Dendritic cell treated with granulocyte-macrophage colony-stimulating factor and Interleukin-4, amounts not matched to agents 40 ng/mL and 50 ng/mL, for 4 days (primary cell): ENCODE measurements around the gene CYTH2.
"Not testable (repeated sequence)": the region's sequence is repeated elsewhere in the genome, so short reads cannot be mapped to it uniquely, and the experiment has no call there.

Experiments used
- H3K27ac Mint-ChIP-seq: one replicate; pipeline ENCODE4 v1.8.0; 2022; ENCODE audit warnings: mild to moderate bottlenecking, mixed read lengths
- H3K27me3 Mint-ChIP-seq: one replicate; pipeline ENCODE4 v1.8.0; 2022; ENCODE audit warnings: mild to moderate bottlenecking, mixed read lengths
- H3K36me3 Mint-ChIP-seq: one replicate; pipeline ENCODE4 v1.8.0; 2022; ENCODE audit warnings: low read depth, mixed read lengths
- H3K4me1 Mint-ChIP-seq: one replicate; pipeline ENCODE4 v1.8.0; 2022; ENCODE audit warnings: low read depth, mixed read lengths
- H3K4me3 Mint-ChIP-seq: one replicate; pipeline ENCODE4 v1.8.0; 2022; ENCODE audit warnings: mild to moderate bottlenecking, moderate library complexity, mixed read lengths
- H3K9me3 Mint-ChIP-seq: one replicate; pipeline ENCODE4 v1.8.0; 2022; ENCODE audit warnings: mixed read lengths
- intact Hi-C: fragments of 100-400 bp; cut with micrococcal nuclease; formaldehyde crosslinking; loops from one replicate; pipeline ENCODE4 v1.15.0; 2022

CYTH2 gene

DNA sequence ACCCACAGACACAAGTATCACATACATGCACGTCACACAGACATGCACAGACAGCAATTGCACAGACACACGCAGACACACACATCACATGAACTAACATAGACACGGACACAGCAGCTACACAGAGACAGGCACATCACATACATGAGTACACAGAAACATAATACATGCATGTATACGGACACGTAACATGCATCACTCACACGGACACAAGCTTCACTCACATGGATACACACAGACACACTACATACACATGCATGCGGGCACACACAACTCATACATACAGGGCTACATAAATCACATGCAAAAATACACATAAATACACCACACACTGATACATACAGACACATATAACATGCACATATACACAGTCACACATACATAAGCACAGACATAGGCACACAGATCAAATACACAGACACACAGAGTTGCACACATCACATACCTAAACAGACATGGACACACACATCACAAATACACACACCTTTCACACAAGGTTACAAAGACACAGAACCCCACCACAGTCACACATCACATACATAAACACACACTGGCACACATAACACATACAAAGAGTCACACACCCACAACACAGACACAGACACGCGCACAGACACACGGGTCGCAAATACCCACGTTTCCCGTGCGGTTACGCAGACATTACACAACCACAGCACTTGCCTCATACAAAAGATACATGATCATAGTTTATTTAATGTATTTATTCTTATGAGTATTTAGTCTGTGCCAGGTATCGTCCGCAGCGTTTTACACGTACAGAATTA, 43.5 kb downstream of the CYTH2 start:
- H3K9me3 Mint-ChIP-seq: no peaks in the 10 kb centered on the region
- intact Hi-C loops: no loop called here
- peaks cover 15% of the 10 kb centered on the region for H3K4me1 Mint-ChIP-seq

DNA sequence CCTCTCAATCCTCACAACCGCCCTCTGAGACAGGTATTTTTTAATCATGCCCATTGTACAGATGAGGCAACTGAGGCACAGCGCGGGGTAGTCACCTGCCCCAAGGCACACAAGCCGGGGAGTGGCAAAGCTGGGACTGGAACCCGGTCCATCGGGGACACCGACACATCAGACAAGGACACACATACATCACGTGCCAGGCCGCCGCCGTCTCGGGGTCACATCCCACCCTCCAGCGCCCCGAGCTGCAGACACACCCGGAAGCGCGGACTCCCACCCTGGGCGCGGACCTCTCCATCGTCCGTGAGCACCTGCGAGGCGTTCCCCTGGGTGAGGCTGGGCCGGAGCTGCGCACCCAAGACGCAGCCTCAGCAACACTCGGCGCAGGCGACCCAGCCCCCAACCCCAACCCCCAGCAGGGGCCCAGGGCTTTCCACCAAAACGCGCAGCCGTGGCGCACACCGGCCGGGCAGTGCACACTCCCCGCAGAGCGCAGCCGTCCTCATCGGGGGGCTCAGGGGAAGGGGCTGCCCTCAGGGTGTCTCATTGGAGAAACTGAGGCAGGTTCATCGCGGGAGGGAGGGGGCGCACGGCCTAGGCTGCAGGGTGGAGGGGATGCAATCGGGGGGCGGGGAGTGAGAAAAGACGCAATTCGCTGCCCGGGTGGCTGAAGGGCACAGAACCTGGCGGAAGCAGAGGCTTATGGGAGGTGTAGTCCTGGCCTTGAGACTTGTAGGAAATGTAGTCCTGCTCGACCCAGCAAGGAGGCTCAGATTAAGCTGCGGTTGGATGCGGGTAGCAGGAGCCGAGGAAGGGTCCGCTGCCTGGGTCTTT, 44.3 kb downstream of the CYTH2 start:
- H3K9me3 Mint-ChIP-seq: no peaks in the 10 kb centered on the region
- no peak overlapping the region for H3K27ac Mint-ChIP-seq
- no peaks in the 10 kb centered on the region for H3K36me3 Mint-ChIP-seq
- no peak overlapping the region for H3K4me3 Mint-ChIP-seq
- intact Hi-C loops: no loop called here
- H3K4me1 Mint-ChIP-seq: peaks cover 15% of the 10 kb centered on the region
- peaks cover 34% of the 10 kb centered on the region for H3K27me3 Mint-ChIP-seq

More for the DNA sequence above, 43.5 kb downstream of the CYTH2 start:
- peaks cover 37% of the 10 kb centered on the region for H3K27me3 Mint-ChIP-seq
- H3K4me3 Mint-ChIP-seq: no peak overlapping the region
- no peaks in the 10 kb centered on the region for H3K36me3 Mint-ChIP-seq
- no peak overlapping the region for H3K27ac Mint-ChIP-seq

DNA sequence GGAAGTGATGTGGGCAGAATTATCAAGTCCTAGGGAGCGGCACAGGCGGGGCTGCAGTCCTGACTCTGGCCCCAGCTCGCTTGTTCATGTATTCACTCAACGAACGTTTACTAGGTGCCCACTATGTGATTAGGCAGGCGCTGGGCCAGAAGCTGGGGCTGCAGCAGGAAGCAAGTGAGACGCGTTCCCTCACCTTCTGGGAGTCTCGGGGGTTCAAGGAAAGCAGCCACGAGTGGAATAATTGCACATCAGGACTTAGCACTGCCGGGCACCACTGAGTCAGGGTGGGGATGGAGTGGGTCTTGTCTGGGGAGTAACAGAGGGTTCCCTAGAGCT, 44.9 kb downstream of the CYTH2 start:
- no peak overlapping the region for H3K4me3 Mint-ChIP-seq
- intact Hi-C loops: no loop called here

DNA sequence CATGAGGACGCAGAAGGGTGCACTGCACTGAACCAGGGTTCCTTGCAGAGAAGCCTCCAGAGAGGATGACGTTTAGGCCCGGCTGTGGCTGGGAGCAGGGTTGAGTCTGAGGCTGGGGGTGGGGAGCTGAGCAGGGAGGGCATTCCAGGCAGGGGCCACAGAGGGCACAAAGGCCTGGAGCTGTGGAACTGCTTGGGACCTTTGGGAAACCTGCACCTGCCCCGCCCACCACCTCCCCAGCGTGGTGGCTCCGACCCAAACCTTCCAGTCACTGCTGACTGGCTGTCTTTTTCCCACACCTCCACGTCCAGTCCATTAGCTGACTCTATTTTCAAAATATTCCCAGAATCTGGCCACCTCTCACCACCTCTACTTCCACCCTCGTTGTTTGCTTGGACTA, 47.4 kb downstream of the CYTH2 start:
- no peaks in the 10 kb centered on the region for H3K9me3 Mint-ChIP-seq
- H3K36me3 Mint-ChIP-seq: no peaks in the 10 kb centered on the region
- H3K4me1 Mint-ChIP-seq: peaks cover 6% of the 10 kb centered on the region
- no peak overlapping the region for H3K27ac Mint-ChIP-seq
- intact Hi-C loops: no loop called here
- H3K4me3 Mint-ChIP-seq: no peak overlapping the region
- H3K27me3 Mint-ChIP-seq: peaks cover 11% of the 10 kb centered on the region

More for the DNA sequence above, 44.9 kb downstream of the CYTH2 start:
- Mint-ChIP-seq H3K9me3 (no peaks in the 10 kb centered on the region), H3K4me1 (peaks cover 15% of the 10 kb centered on the region), H3K27ac (no peak overlapping the region), H3K36me3 (no peaks in the 10 kb centered on the region), H3K27me3 (peaks cover 29% of the 10 kb centered on the region)

DNA sequence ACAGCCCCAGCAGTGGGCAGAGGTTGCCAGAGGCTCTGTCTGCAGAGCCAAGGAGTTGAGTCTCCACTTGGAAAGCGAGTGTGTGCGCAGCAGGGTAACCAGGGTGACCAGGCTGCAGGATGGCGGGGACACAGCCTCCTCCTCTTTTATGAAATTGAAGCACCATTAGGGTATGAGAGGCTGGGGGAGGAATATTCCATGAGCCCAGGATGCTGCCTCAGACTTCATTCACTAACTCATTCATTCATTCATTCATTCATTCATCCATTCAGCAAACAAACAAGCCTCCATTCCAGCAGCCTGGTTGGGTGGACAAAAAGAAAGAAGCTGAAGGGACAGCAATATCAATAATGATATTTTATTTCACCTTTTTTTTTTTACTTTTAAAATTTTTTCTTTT, 49.0 kb downstream of the CYTH2 start:
- peaks cover 6% of the 10 kb centered on the region for H3K4me1 Mint-ChIP-seq
- H3K4me3 Mint-ChIP-seq: no peak overlapping the region
- no peak overlapping the region for H3K27ac Mint-ChIP-seq
- no peaks in the 10 kb centered on the region for H3K36me3 Mint-ChIP-seq
- intact Hi-C loops: no loop called here
- no peaks in the 10 kb centered on the region for H3K9me3 Mint-ChIP-seq
- peaks cover 13% of the 10 kb centered on the region for H3K27me3 Mint-ChIP-seq

DNA sequence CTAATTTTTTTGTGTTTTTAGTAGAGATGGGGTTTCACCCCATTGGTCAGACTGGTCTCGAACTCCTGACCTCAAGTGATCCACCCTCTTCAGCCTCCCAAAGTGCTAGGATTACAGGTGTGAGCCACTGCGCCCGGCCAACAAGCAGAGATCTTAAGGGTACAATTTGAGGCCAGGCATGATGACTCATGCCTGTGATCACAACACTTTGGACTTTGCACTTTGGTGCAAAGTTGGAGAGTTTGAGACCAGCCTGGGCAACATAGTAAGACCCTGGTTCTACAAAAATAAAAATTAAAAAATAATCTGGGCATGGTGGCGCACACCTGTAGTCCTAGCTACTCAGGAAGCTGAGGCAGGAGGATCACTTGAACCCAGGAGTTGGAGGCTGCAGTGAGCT, 50.3 kb downstream of the CYTH2 start:
- H3K9me3 Mint-ChIP-seq, H3K27ac Mint-ChIP-seq, H3K4me3 Mint-ChIP-seq, intact Hi-C loops, H3K4me1 Mint-ChIP-seq, H3K36me3 Mint-ChIP-seq: not testable (repeated sequence)
- peaks cover 16% of the 10 kb centered on the region for H3K27me3 Mint-ChIP-seq

DNA sequence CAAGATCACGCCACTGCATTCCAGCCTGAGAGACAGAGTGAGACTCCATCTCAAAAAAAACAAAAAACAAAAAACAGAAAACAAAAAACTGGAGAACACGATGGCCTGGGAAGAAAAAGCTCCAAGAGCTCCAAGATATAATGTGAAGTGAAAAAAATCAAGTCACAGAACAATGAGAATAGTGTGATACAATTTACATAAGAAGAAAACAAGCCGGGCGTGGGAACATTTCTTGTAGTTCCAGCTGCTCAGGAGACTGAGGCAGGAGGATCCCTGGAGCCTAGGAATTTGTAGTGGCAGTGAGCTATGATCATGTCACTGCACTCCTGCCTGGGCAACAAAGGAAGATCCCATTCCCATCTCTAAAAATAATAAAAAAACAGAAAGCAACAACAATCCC, 51.0 kb downstream of the CYTH2 start:
- Mint-ChIP-seq H3K4me1 (no peaks in the 10 kb centered on the region), H3K36me3 (no peaks in the 10 kb centered on the region), H3K9me3 (peaks cover 15% of the 10 kb centered on the region), H3K27ac (no peak overlapping the region), H3K4me3 (no peak overlapping the region), H3K27me3 (peaks cover 16% of the 10 kb centered on the region)
- intact Hi-C loops: no loop called here

DNA sequence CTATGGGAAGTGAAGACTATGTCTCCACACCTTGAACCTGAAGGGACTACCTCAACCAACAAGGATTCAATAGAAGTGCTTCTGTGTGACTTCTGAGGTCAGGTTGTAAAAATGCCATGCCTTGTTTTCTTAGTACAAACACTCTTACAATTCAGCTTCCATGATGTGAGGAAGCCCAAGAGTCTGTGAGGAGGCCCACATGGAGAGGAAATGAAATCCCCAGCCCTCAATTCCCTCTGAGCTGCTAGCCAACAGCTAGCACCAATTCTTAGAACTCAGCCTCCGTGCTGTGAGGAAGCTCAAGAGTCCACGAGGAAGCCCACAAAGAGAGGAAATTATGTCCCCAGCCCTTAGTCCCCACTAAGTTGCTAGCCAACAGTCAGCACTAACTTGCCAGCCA, 55.1 kb downstream of the CYTH2 start:
- H3K4me3 Mint-ChIP-seq: no peak overlapping the region
- intact Hi-C loops: no loop called here
- no peaks in the 10 kb centered on the region for H3K4me1 Mint-ChIP-seq
- no peaks in the 10 kb centered on the region for H3K36me3 Mint-ChIP-seq
- peaks cover 49% of the 10 kb centered on the region for H3K9me3 Mint-ChIP-seq
- no peak overlapping the region for H3K27ac Mint-ChIP-seq
- H3K27me3 Mint-ChIP-seq: peaks cover 12% of the 10 kb centered on the region

DNA sequence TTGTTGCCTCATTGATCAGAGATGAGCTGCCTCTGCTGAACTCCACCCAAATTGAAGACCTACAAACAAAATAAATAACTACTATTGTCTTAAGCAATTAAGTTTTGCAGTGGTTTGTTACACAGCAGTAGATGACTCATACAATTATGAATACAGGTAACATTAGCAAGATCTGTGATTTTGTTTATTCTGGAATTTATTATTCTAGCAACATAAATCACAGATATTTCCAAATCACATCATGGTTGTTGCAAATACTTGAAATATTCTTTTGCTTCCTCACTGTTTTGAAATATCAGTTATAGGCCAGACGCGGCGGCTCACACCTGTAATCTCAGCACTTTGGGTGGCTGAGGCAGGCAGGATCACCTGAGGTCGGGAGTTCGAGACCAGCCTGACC, 55.6 kb downstream of the CYTH2 start:
- intact Hi-C loops: no loop called here
- H3K4me3 Mint-ChIP-seq: no peak overlapping the region
- H3K36me3 Mint-ChIP-seq: no peaks in the 10 kb centered on the region
- H3K27ac Mint-ChIP-seq: no peak overlapping the region
- peaks cover 52% of the 10 kb centered on the region for H3K9me3 Mint-ChIP-seq
- H3K4me1 Mint-ChIP-seq: no peaks in the 10 kb centered on the region
- peaks cover 12% of the 10 kb centered on the region for H3K27me3 Mint-ChIP-seq

DNA sequence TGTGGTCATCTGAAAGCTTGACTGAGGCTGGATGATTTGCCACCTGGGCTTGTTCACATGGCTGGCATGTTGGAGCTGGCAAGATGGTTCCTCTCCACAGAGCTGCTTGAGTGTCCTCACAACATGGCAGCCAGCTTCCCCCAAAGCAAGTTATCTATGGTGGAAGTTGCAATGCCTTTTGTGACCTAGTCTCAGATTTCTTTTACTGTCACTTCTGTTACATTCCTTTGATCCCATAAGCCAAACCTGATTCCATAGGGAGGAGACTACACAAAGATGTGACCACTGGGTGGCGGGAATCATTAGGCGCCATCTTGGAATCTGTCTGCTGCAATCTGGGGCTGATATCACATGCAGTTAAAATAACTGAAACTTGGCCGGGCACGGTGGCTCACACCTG, 60.0 kb downstream of the CYTH2 start:
- Mint-ChIP-seq H3K4me3 (no peak overlapping the region), H3K27ac (no peak overlapping the region), H3K36me3 (no peaks in the 10 kb centered on the region), H3K9me3 (peaks cover 46% of the 10 kb centered on the region), H3K4me1 (no peaks in the 10 kb centered on the region), H3K27me3 (peaks cover 21% of the 10 kb centered on the region)
- intact Hi-C loops: no loop called here

DNA sequence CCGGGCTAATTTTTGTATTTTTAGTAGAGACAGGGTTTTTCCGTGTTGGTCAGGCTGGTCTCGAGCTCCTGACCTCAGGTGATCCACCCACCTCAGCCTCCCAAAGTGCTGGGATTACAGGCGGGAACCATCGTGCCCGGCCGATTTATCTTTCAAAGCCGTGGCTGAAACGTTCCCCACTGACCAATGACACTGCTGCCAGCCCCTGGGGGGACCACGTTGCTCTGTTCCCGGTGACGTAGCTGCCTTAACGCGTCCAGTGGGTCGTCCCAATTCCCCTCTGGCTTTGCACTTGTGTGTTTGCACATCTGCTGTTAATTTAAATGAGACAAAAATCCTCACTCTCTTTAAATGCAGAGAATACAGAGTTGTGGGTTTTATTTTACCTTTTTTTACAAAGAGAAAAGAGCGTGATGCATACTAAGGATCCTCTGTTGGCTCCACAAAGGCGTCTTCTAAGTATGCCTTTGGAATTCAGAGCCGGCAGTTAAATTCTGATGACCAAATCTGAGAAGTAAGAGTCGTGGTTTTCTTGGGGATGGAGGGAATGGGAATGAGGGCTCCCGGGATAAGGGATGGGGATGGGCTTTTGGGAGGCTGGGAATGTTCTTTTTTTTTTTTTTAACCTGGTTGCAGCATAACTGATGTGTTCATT, 61.0 kb downstream of the CYTH2 start:
- H3K4me3 Mint-ChIP-seq: no peak overlapping the region
- no peak overlapping the region for H3K27ac Mint-ChIP-seq
- intact Hi-C loops: no loop called here
- peaks cover 21% of the 10 kb centered on the region for H3K27me3 Mint-ChIP-seq
- no peaks in the 10 kb centered on the region for H3K36me3 Mint-ChIP-seq
- H3K4me1 Mint-ChIP-seq: no peaks in the 10 kb centered on the region
- peaks cover 37% of the 10 kb centered on the region for H3K9me3 Mint-ChIP-seq

DNA sequence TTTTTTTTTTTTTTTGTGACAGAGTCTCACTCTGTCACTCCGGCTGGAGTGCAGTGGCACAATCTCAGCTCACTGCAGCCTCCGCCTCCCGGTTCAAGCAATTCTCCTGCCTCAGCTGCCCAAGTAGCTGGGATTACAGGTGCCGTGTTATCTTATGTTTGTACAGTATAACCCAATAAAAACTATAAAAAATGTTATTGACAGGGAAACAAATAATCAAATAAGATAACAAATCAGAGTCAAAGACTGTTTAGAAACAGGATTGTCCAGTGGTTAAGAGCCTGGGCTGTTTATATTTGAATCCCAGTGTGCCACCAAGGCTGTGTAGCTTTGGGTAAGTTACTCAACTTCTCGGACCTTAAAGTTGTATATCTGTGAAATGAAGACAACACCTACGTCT, 61.6 kb downstream of the CYTH2 start:
- H3K27ac Mint-ChIP-seq: no peak overlapping the region
- no peak overlapping the region for H3K4me3 Mint-ChIP-seq
- intact Hi-C loops: no loop called here
- no peaks in the 10 kb centered on the region for H3K36me3 Mint-ChIP-seq
- H3K9me3 Mint-ChIP-seq: peaks cover 37% of the 10 kb centered on the region
- H3K4me1 Mint-ChIP-seq: no peaks in the 10 kb centered on the region
- H3K27me3 Mint-ChIP-seq: peaks cover 22% of the 10 kb centered on the region
